ENCODE measurements around the gene DBR1. TPM values are rescaled to one million over a fixed set of nuclear protein-coding genes. Genes with fewer than 3 reads are reported as not detected.

DBR1 gene, protein sequence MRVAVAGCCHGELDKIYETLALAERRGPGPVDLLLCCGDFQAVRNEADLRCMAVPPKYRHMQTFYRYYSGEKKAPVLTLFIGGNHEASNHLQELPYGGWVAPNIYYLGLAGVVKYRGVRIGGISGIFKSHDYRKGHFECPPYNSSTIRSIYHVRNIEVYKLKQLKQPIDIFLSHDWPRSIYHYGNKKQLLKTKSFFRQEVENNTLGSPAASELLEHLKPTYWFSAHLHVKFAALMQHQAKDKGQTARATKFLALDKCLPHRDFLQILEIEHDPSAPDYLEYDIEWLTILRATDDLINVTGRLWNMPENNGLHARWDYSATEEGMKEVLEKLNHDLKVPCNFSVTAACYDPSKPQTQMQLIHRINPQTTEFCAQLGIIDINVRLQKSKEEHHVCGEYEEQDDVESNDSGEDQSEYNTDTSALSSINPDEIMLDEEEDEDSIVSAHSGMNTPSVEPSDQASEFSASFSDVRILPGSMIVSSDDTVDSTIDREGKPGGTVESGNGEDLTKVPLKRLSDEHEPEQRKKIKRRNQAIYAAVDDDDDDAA
- total RNA-seq (10 to 100 TPM; 23.1 to 24.6 TPM), total RNA-seq (30.1 to 63.8 (median 45.4) reads per million in 172 experiments)
- 12.6 TPM for polyA plus RNA-seq (2013, experiment 1 of 2)
- 14.3 TPM for polyA plus RNA-seq (2013, experiment 2 of 2)

DNA sequence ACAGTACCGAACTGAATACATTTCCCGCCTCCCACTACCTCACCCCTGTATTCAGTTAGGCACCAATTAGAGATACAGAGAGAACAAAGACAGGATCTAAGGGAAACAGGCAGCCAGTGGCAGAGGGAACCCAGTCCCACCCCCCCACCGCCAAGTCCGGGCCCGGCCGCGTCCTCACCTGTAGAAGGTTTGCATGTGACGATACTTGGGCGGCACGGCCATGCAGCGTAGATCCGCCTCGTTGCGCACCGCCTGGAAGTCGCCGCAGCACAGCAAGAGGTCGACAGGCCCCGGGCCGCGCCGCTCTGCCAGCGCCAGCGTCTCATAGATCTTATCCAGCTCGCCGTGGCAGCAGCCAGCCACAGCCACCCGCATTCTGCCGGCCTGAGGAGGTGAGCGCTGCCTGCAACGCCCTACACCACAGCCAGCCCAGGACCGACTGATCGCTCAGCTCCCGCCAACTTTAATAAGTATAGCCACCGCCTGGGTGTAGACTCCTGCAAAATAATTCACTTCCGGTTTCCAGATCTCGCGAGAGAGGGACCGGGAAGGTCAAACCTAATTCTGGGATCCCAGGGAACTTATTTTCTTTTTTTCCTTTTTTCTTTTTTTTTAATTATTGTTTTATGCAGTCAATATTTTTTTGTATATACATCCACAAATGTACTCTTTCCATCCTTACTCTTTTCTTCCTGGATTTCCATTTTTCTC is at the start of gene DBR1:
Gene DBR1 (minus strand): TSS at position 501 of the 711 bp plus-strand sequence. CDS start 126 bp downstream, at position 375.
- Mint-ChIP-seq H3K4me3 (peak within 1 kb of the TSS; percentile 98), H3K36me3 (ENCODE audit: low read depth) (peaks cover 40% of the 10 kb centered on the region), H3K27me3 (no peaks in the 10 kb centered on the region), H3K27ac (peak within 1 kb of the TSS; percentile 96), H3K9me3 (no peaks in the 10 kb centered on the region), H3K4me1 (ENCODE audit: low read depth) (peaks cover 48% of the 10 kb centered on the region)
- ChIA-PET POLR2A (interaction anchor here (1.1 to 4.0 kb wide), 6 partner anchors 11 to 1214 kb away, joined by 3 to 45 read pairs (median 3); partner anchors contain the start of genes ARMC8, CEP70 and NME9), CTCF (interaction anchor here (0.6 kb wide), 1 partner anchor 1936 kb away, joined by 3 read pairs; no protein-coding TSS in a partner anchor)
- H3K9me3 ChIP-seq (ENCODE audit: control insufficient read depth in 1 of 2, insufficient read depth in 1 of 2, low read length in 2 of 2) = no peaks in the 10 kb centered on the region
- H3K27ac ChIP-seq (ENCODE audit: low read depth in 1 of 2, low read length in 2 of 2) = peak within 1 kb of the TSS; percentile 66 to 79
- intact Hi-C loops (cut with DNase I, micrococcal nuclease) = loop anchor here in 1 of 2 experiments (2.0 kb wide), 1 partner anchor 14 kb away; no protein-coding TSS in a partner anchor
- DNase-seq (peak; percentile 55 to 89 (median 66)), ATAC-seq (ENCODE audit: poor library complexity) (peak; percentile 86)
- TF ChIP-seq, protein P1, sequence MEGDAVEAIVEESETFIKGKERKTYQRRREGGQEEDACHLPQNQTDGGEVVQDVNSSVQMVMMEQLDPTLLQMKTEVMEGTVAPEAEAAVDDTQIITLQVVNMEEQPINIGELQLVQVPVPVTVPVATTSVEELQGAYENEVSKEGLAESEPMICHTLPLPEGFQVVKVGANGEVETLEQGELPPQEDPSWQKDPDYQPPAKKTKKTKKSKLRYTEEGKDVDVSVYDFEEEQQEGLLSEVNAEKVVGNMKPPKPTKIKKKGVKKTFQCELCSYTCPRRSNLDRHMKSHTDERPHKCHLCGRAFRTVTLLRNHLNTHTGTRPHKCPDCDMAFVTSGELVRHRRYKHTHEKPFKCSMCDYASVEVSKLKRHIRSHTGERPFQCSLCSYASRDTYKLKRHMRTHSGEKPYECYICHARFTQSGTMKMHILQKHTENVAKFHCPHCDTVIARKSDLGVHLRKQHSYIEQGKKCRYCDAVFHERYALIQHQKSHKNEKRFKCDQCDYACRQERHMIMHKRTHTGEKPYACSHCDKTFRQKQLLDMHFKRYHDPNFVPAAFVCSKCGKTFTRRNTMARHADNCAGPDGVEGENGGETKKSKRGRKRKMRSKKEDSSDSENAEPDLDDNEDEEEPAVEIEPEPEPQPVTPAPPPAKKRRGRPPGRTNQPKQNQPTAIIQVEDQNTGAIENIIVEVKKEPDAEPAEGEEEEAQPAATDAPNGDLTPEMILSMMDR (IDR thresholded peaks at IDR 0.05) = no peak
- peak within 1 kb of the TSS; percentile 68 for H3K4me3 ChIP-seq (ENCODE audit: low read length)
- peaks cover 19% of the 10 kb centered on the region for H3K4me1 ChIP-seq (ENCODE audit: insufficient read depth, low read length)
- H3K36me3 ChIP-seq (ENCODE audit: insufficient read depth, low read length) = peaks cover 21% of the 10 kb centered on the region
- no peaks in the 10 kb centered on the region for H3K27me3 ChIP-seq (ENCODE audit: control insufficient read depth in 1 of 2, insufficient read depth in 2 of 2, low read length in 2 of 2)

DNA sequence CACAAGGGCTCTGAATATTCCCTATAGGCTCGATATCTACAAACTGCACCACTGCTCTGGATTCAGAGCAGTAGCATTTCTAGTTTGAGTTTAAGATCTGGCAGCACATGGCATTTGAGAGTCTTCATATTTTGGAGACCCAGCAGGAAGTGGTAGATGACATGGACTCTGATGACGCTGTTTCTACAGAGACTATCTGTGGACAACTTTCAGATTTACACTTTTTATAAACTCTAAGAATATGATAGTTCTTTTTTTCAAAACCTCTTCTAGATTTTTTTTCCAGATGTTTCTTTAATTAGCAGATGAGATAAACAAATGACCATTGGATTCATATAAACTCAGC is 48.2 kb upstream of the DBR1 start:
- TF ChIP-seq, protein P1 (IDR thresholded peaks at IDR 0.05) = no peak
- Mint-ChIP-seq H3K4me3 (no peak overlapping the region), H3K4me1 (ENCODE audit: low read depth) (peaks cover 44% of the 10 kb centered on the region), H3K36me3 (ENCODE audit: low read depth) (peaks cover 77% of the 10 kb centered on the region), H3K27me3 (no peaks in the 10 kb centered on the region), H3K27ac (peak overlapping the region; percentile 45), H3K9me3 (no peaks in the 10 kb centered on the region)
- CTCF ChIA-PET = no interaction called here
- H3K27ac ChIP-seq (ENCODE audit: low read depth in 1 of 2, low read length in 2 of 2) = no peak overlapping the region
- POLR2A ChIA-PET = interaction anchor here (0.7 to 0.9 kb wide), 2 partner anchors 46 to 106 kb away, joined by 3 read pairs; no protein-coding TSS in a partner anchor
- DNase-seq (peak in 2 of 14 experiments; percentile 5 to 19), ATAC-seq (ENCODE audit: poor library complexity) (no peak)
- H3K9me3 ChIP-seq (ENCODE audit: control insufficient read depth in 1 of 2, insufficient read depth in 1 of 2, low read length in 2 of 2) = no peaks in the 10 kb centered on the region
- no peak overlapping the region for H3K4me3 ChIP-seq (ENCODE audit: low read length)
- intact Hi-C loops (cut with DNase I, micrococcal nuclease) = loop anchor here in 1 of 2 experiments (5.0 kb wide), 1 partner anchor 36 kb away; the partner anchor contains the start of gene ARMC8
- peaks cover 3% of the 10 kb centered on the region for H3K4me1 ChIP-seq (ENCODE audit: insufficient read depth, low read length)
- H3K36me3 ChIP-seq (ENCODE audit: insufficient read depth, low read length) = peaks cover 47% of the 10 kb centered on the region
- H3K27me3 ChIP-seq (ENCODE audit: control insufficient read depth in 1 of 2, insufficient read depth in 2 of 2, low read length in 2 of 2) = no peaks in the 10 kb centered on the region
